HL-60 (cell line): Measurements from ENCODE around the gene RAP1GAP2.

Source experiments
- POLR2AphosphoS5 ChIP-seq: IDR thresholded peaks from 2 replicates; pipeline ENCODE4 v1.6.1; 2012; ENCODE audit warnings: low read depth
- REST ChIP-seq: IDR thresholded peaks from 2 replicates; pipeline ENCODE4 v1.6.1; 2012; ENCODE audit warnings: low read depth; ENCODE audit not compliant: insufficient replicate concordance
- TF ChIP-seq, protein P1 (sequence below): IDR thresholded peaks from one replicate; pipeline ENCODE4 v1.5.1; 2011; ENCODE audit warnings: low read length, control low read depth, inconsistent platforms; ENCODE audit not compliant: insufficient read depth

GRCh38 chr17:3022197-3022596 lies 226.0 kb downstream of the RAP1GAP2 start:
- TF ChIP-seq POLR2AphosphoS5 (no peak), REST (no peak)
- TF ChIP-seq, protein P1, sequence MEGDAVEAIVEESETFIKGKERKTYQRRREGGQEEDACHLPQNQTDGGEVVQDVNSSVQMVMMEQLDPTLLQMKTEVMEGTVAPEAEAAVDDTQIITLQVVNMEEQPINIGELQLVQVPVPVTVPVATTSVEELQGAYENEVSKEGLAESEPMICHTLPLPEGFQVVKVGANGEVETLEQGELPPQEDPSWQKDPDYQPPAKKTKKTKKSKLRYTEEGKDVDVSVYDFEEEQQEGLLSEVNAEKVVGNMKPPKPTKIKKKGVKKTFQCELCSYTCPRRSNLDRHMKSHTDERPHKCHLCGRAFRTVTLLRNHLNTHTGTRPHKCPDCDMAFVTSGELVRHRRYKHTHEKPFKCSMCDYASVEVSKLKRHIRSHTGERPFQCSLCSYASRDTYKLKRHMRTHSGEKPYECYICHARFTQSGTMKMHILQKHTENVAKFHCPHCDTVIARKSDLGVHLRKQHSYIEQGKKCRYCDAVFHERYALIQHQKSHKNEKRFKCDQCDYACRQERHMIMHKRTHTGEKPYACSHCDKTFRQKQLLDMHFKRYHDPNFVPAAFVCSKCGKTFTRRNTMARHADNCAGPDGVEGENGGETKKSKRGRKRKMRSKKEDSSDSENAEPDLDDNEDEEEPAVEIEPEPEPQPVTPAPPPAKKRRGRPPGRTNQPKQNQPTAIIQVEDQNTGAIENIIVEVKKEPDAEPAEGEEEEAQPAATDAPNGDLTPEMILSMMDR, result no peak
